ENCODE results near the gene TK1. TPM values are rescaled to one million over a fixed set of nuclear protein-coding genes. Genes with fewer than 3 reads are reported as not detected.

The TK1 gene
- total RNA-seq, 1 experiment from 2014 or later = 72.5 TPM

GRCh38 chr17:78126895-78127238 lies 60.0 kb downstream of the TK1 start:
- H3K27me3 Mint-ChIP-seq (ENCODE audit: low read depth) = peaks cover 4% of the 10 kb centered on the region; the same call in 1 of the 2 replicates
- ATAC-seq (no peak), DNase-seq (ENCODE audit: low spot score) (no peak)
- ChIA-PET POLR2A (interaction anchor here (1.1 kb wide), 1 partner anchor 60 kb away, joined by 4 read pairs; the partner anchor contains the start of genes AFMID and TK1), CTCF (interaction anchor here (1.0 to 4.6 kb wide), 5 partner anchors 13 to 50 kb away, joined by 3 to 65 read pairs (median 4); no protein-coding TSS in a partner anchor)
- peaks cover 26% of the 10 kb centered on the region for H3K4me1 Mint-ChIP-seq
- no peak overlapping the region for H3K27ac Mint-ChIP-seq
- H3K9me3 Mint-ChIP-seq = no peaks in the 10 kb centered on the region
- TF ChIP-seq ZNF121 (CRISPR knock-in tag; IDR thresholded peaks at IDR 0.05) (no peak), RELA (CRISPR knock-in tag; IDR thresholded peaks at IDR 0.05; ENCODE audit: borderline replicate concordance) (no peak), MYBL2 (CRISPR knock-in tag; IDR thresholded peaks at IDR 0.05) (no peak)
- TF ChIP-seq, protein P1, sequence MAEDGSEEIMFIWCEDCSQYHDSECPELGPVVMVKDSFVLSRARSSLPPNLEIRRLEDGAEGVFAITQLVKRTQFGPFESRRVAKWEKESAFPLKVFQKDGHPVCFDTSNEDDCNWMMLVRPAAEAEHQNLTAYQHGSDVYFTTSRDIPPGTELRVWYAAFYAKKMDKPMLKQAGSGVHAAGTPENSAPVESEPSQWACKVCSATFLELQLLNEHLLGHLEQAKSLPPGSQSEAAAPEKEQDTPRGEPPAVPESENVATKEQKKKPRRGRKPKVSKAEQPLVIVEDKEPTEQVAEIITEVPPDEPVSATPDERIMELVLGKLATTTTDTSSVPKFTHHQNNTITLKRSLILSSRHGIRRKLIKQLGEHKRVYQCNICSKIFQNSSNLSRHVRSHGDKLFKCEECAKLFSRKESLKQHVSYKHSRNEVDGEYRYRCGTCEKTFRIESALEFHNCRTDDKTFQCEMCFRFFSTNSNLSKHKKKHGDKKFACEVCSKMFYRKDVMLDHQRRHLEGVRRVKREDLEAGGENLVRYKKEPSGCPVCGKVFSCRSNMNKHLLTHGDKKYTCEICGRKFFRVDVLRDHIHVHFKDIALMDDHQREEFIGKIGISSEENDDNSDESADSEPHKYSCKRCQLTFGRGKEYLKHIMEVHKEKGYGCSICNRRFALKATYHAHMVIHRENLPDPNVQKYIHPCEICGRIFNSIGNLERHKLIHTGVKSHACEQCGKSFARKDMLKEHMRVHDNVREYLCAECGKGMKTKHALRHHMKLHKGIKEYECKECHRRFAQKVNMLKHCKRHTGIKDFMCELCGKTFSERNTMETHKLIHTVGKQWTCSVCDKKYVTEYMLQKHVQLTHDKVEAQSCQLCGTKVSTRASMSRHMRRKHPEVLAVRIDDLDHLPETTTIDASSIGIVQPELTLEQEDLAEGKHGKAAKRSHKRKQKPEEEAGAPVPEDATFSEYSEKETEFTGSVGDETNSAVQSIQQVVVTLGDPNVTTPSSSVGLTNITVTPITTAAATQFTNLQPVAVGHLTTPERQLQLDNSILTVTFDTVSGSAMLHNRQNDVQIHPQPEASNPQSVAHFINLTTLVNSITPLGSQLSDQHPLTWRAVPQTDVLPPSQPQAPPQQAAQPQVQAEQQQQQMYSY (CRISPR knock-in tag; IDR thresholded peaks at IDR 0.05) = no peak
- TF ChIP-seq, protein P2, sequence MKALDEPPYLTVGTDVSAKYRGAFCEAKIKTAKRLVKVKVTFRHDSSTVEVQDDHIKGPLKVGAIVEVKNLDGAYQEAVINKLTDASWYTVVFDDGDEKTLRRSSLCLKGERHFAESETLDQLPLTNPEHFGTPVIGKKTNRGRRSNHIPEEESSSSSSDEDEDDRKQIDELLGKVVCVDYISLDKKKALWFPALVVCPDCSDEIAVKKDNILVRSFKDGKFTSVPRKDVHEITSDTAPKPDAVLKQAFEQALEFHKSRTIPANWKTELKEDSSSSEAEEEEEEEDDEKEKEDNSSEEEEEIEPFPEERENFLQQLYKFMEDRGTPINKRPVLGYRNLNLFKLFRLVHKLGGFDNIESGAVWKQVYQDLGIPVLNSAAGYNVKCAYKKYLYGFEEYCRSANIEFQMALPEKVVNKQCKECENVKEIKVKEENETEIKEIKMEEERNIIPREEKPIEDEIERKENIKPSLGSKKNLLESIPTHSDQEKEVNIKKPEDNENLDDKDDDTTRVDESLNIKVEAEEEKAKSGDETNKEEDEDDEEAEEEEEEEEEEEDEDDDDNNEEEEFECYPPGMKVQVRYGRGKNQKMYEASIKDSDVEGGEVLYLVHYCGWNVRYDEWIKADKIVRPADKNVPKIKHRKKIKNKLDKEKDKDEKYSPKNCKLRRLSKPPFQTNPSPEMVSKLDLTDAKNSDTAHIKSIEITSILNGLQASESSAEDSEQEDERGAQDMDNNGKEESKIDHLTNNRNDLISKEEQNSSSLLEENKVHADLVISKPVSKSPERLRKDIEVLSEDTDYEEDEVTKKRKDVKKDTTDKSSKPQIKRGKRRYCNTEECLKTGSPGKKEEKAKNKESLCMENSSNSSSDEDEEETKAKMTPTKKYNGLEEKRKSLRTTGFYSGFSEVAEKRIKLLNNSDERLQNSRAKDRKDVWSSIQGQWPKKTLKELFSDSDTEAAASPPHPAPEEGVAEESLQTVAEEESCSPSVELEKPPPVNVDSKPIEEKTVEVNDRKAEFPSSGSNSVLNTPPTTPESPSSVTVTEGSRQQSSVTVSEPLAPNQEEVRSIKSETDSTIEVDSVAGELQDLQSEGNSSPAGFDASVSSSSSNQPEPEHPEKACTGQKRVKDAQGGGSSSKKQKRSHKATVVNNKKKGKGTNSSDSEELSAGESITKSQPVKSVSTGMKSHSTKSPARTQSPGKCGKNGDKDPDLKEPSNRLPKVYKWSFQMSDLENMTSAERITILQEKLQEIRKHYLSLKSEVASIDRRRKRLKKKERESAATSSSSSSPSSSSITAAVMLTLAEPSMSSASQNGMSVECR (CRISPR knock-in tag; IDR thresholded peaks at IDR 0.05; ENCODE audit: borderline replicate concordance) = no peak
- H3K36me3 Mint-ChIP-seq = peaks cover 14% of the 10 kb centered on the region
- peak overlapping the region; percentile 80 for H3K4me3 Mint-ChIP-seq

GRCh38 chr17:78125976-78126894 lies 60.6 kb downstream of the TK1 start:
- ATAC-seq (no peak), DNase-seq (ENCODE audit: low spot score) (no peak)
- peak overlapping the region; percentile 60; the same call in 1 of the 2 replicates for H3K27ac Mint-ChIP-seq
- ChIA-PET POLR2A (no interaction called here), CTCF (interaction anchor here (1.0 to 4.6 kb wide), 3 partner anchors 13 to 50 kb away, joined by 3 to 65 read pairs (median 3); no protein-coding TSS in a partner anchor)
- peaks cover 4% of the 10 kb centered on the region; the same call in 1 of the 2 replicates for H3K27me3 Mint-ChIP-seq (ENCODE audit: low read depth)
- no peaks in the 10 kb centered on the region for H3K9me3 Mint-ChIP-seq
- peaks cover 26% of the 10 kb centered on the region for H3K4me1 Mint-ChIP-seq
- TF ChIP-seq, protein P3, sequence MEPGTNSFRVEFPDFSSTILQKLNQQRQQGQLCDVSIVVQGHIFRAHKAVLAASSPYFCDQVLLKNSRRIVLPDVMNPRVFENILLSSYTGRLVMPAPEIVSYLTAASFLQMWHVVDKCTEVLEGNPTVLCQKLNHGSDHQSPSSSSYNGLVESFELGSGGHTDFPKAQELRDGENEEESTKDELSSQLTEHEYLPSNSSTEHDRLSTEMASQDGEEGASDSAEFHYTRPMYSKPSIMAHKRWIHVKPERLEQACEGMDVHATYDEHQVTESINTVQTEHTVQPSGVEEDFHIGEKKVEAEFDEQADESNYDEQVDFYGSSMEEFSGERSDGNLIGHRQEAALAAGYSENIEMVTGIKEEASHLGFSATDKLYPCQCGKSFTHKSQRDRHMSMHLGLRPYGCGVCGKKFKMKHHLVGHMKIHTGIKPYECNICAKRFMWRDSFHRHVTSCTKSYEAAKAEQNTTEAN (CRISPR knock-in tag; IDR thresholded peaks at IDR 0.05) = no peak
- TF ChIP-seq, protein P4, sequence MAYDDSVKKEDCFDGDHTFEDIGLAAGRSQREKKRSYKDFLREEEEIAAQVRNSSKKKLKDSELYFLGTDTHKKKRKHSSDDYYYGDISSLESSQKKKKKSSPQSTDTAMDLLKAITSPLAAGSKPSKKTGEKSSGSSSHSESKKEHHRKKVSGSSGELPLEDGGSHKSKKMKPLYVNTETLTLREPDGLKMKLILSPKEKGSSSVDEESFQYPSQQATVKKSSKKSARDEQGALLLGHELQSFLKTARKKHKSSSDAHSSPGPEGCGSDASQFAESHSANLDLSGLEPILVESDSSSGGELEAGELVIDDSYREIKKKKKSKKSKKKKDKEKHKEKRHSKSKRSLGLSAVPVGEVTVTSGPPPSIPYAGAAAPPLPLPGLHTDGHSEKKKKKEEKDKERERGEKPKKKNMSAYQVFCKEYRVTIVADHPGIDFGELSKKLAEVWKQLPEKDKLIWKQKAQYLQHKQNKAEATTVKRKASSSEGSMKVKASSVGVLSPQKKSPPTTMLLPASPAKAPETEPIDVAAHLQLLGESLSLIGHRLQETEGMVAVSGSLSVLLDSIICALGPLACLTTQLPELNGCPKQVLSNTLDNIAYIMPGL (CRISPR knock-in tag; IDR thresholded peaks at IDR 0.05) = 0 out of 2 replicates have a peak, but pooled peaks have one; percentile 28
- H3K4me3 Mint-ChIP-seq = no peak overlapping the region
- peaks cover 14% of the 10 kb centered on the region for H3K36me3 Mint-ChIP-seq

Data from WTC11 (cell line).